ENCODE results near the gene CDHR3. TPM values are rescaled to one million over a fixed set of nuclear protein-coding genes. Genes with fewer than 3 reads are reported as not detected.

The CDHR3 gene
- total and polyA plus RNA-seq, 2 of the 8 experiments (the other 6 are each of a cell fraction or from before 2014, with no cell fraction given), result 6.4 to 6.8 TPM

- Histone ChIP-seq H2AFZ (ENCODE audit: low read length) (peak overlapping the region; percentile 68), H4K20me1 (replicated peaks in 1 of 2; ENCODE audit: control insufficient read depth in 1 of 2, insufficient read depth in 2 of 2, low read length in 2 of 2) (no peaks in the 10 kb centered on the region), H3K4me2 (ENCODE audit: insufficient read depth in 1 of 2, low read depth in 2 of 2, low read length in 2 of 2) (peak overlapping the region; percentile 13 to 59; a peak in 3 of 4 replicates), H4K8ac (ENCODE audit: extremely low read depth, insufficient read depth, low read length) (no peak overlapping the region), H3K23me2 (ENCODE audit: low read depth, low read length) (no peaks in the 10 kb centered on the region), H3K56ac (replicated peaks; ENCODE audit: insufficient read length, low read depth, low read length) (no peak overlapping the region), H3K79me1 (ENCODE audit: low read depth, low read length) (no peaks in the 10 kb centered on the region), H3K36me3 (ENCODE audit: control insufficient read depth in 2 of 4, insufficient read depth in 4 of 4, low read length in 3 of 4) (peaks cover 0 to 2% (median 0%) of the 10 kb centered on the region in 4 experiments; a peak in 1 of 8 replicates), H2BK120ac (replicated peaks; ENCODE audit: low read depth, low read length) (peak overlapping the region; percentile 25), H3K79me2 (ENCODE audit: control insufficient read depth in 1 of 2, insufficient read depth in 2 of 2, low read length in 2 of 2) (no peaks in the 10 kb centered on the region), H3K4me3 (ENCODE audit: extremely low read depth in 1 of 4, insufficient read depth in 2 of 4, low read depth in 3 of 4, low read length in 4 of 4) (peak overlapping the region in 3 of 4 experiments; percentile 13 to 36 (median 26); a peak in 3 of 8 replicates), H2BK12ac (ENCODE audit: low read depth, low read length) (peak overlapping the region; percentile 13; the same call in 1 of the 2 replicates), H3K27ac (ENCODE audit: low read depth, low read length) (0 out of 2 replicates have a peak overlapping the region, but pooled peaks have one; percentile 16), H2BK5ac (ENCODE audit: low read depth, low read length) (no peak overlapping the region; the same call in 1 of the 2 replicates), H3K14ac (ENCODE audit: insufficient read length) (no peak overlapping the region), H2AK5ac (ENCODE audit: low read depth, low read length) (no peak overlapping the region), H3K27me3 (replicated peaks in 1 of 4; ENCODE audit: control insufficient read depth in 3 of 4, extremely low read depth in 1 of 4, insufficient read depth in 3 of 4, low read length in 3 of 4) (peaks cover 0 to 3% (median 2%) of the 10 kb centered on the region in 4 experiments; a peak in 3 of 7 replicates), H2BK20ac (ENCODE audit: low read length) (0 out of 2 replicates have a peak overlapping the region, but pooled peaks have one; percentile 9), H2BK15ac (ENCODE audit: low read length) (0 out of 2 replicates have a peak overlapping the region, but pooled peaks have one; percentile 10), H3K9me3 (ENCODE audit: insufficient read depth in 2 of 2, low read depth in 1 of 2, low read length in 1 of 2) (peaks cover 16 to 25% of the 10 kb centered on the region in 2 experiments), H4K91ac (replicated peaks; ENCODE audit: insufficient read length, low read length) (peak overlapping the region; percentile 38), H3K18ac (ENCODE audit: extremely low read depth, low read length) (no peak overlapping the region; the same call in 1 of the 2 replicates), H3K4ac (replicated peaks; ENCODE audit: insufficient read length, low read depth, low read length) (peak overlapping the region; percentile 30), H4K5ac (ENCODE audit: insufficient read length, low read depth, low read length) (no peak overlapping the region), H3K4me1 (replicated peaks in 1 of 4; ENCODE audit: control insufficient read depth in 3 of 4, insufficient read depth in 4 of 4, low read length in 3 of 4) (peaks cover 3 to 12% (median 6%) of the 10 kb centered on the region in 4 experiments; a peak in 6 of 7 replicates), H3K9ac (replicated peaks in 1 of 4; ENCODE audit: extremely low read depth in 1 of 4, low read depth in 3 of 4, low read length in 3 of 4) (no peak overlapping the region), H3K23ac (ENCODE audit: insufficient read length) (no peak overlapping the region)
- ChIA-PET CTCF (ENCODE audit: partially characterized antibody) (interaction anchor here (0.6 to 8.6 kb wide), 33 partner anchors 10 to 366 kb away, joined by 3 to 61 read pairs (median 3); no protein-coding TSS in a partner anchor), POLR2A (ENCODE audit: partially characterized antibody) (interaction anchor here (0.7 to 1.0 kb wide), 6 partner anchors 9 to 75 kb away, joined by 3 read pairs; no protein-coding TSS in a partner anchor)
- 8% methylated on average over 23 of the region's 29 CpGs; no CpG with 5 or more reads in 1 of the 2 experiments for WGBS, 2 experiments (ENCODE audit: extremely low coverage in 1 of 2, insufficient coverage in 1 of 2, insufficient read length in 1 of 2, insufficient replicate concordance in 2 of 2, low coverage in 1 of 2, low lambda C conversion rate in 2 of 2, missing lambda C conversion rate in 1 of 2)
- peak; percentile 88 to 99 for DNase-seq (ENCODE audit: low read depth in 1 of 2, low spot score in 2 of 2)
- FAIRE-seq, result peak; percentile 36
- TF ChIP-seq RXRA (IDR thresholded peaks at IDR 0.05; ENCODE audit: insufficient read depth, low read depth, low read length) (no peak), POLR2AphosphoS5 (IDR thresholded peaks at IDR 0.05; ENCODE audit: low read depth, low read length) (0 out of 2 replicates have a peak, but pooled peaks have one; percentile 25), NANOG (IDR thresholded peaks at IDR 0.05; ENCODE audit: insufficient read depth, low read depth, low read length, poor library complexity, severe bottlenecking) (peak; percentile 46), CREB1 (IDR thresholded peaks at IDR 0.05) (peak; percentile 25; the same call in 1 of the 2 replicates), RAD21 (IDR thresholded peaks at IDR 0.05 in 1 of 2, conservative IDR thresholded peaks at IDR 0.05 in 1 of 2; ENCODE audit: low read depth in 2 of 2, low read length in 2 of 2) (peak; percentile 92 to 95), SRF (IDR thresholded peaks at IDR 0.05; ENCODE audit: low read depth, low read length) (0 out of 2 replicates have a peak, but pooled peaks have one; percentile 38), KDM4A (IDR thresholded peaks at IDR 0.05; ENCODE audit: low read depth, low read length, severe bottlenecking) (peak; percentile 43), TAF1 (IDR thresholded peaks at IDR 0.05; ENCODE audit: low read depth, low read length) (peak; percentile 51; the same call in 1 of the 2 replicates), KDM1A (IDR thresholded peaks at IDR 0.05; ENCODE audit: borderline replicate concordance, low read length) (no peak), JUN (IDR thresholded peaks at IDR 0.05; ENCODE audit: low read depth, low read length) (0 out of 2 replicates have a peak, but pooled peaks have one; percentile 29)
These were observed 46.6 kb downstream of the CDHR3 start for GRCh38 chr7:106009503-106010226.
